ENCODE data around the gene PDE11A. TPM values are rescaled to one million over a fixed set of nuclear protein-coding genes. Genes with fewer than 3 reads are reported as not detected.

PDE11A gene
- total and polyA plus RNA-seq, 3 donors from 2014 or later, result 2.2 to 7.8 (median 3.3) TPM

DNA sequence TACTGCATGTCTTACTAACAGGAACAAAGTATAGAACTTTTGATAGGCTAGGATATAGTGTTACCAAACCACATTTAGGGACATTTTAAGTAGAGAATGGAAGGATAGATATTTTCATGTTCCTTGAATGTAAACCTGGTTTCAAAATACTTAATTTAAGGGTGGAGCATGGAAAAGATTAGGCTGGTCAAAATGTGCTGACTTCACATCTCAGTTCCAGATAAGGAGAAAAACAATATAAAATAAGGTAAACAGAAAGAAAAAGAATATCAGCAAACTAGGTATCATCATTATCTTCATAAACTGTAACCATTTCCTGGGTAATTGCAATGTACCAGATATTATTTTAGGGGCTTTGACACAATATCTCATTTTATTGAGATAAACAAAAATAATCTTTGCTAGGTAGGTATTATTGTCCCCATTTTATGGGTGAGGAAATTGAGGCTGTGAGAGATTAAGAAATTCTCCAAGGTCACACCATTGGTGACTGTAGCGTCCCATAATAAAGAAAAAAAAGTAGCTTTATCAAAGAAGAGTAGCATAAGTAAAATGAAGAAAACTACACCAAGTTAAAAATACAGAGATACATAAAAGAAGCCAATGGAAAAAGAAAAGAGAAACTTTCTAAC is 3.6 kb downstream of the PDE11A start:
- H3K36me3 ChIP-seq (ENCODE audit: low read depth, missing control alignments), result no peaks in the 10 kb centered on the region
- no peaks in the 10 kb centered on the region for H3K9me3 ChIP-seq
- WGBS, 2 donors, result 78 to 86% methylated on average over 1 of the region's 1 CpG
- H3K27ac ChIP-seq, result no peak overlapping the region
- no peaks in the 10 kb centered on the region for H3K4me1 ChIP-seq
- no peak for DNase-seq
- TF ChIP-seq POLR2A (IDR thresholded peaks at IDR 0.05), result no peak
- TF ChIP-seq, protein P1, sequence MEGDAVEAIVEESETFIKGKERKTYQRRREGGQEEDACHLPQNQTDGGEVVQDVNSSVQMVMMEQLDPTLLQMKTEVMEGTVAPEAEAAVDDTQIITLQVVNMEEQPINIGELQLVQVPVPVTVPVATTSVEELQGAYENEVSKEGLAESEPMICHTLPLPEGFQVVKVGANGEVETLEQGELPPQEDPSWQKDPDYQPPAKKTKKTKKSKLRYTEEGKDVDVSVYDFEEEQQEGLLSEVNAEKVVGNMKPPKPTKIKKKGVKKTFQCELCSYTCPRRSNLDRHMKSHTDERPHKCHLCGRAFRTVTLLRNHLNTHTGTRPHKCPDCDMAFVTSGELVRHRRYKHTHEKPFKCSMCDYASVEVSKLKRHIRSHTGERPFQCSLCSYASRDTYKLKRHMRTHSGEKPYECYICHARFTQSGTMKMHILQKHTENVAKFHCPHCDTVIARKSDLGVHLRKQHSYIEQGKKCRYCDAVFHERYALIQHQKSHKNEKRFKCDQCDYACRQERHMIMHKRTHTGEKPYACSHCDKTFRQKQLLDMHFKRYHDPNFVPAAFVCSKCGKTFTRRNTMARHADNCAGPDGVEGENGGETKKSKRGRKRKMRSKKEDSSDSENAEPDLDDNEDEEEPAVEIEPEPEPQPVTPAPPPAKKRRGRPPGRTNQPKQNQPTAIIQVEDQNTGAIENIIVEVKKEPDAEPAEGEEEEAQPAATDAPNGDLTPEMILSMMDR (IDR thresholded peaks at IDR 0.05), result no peak
- no peaks in the 10 kb centered on the region for H3K27me3 ChIP-seq
- H3K4me3 ChIP-seq, result no peak overlapping the region
- intact Hi-C loops (cut with DNase I; ENCODE audit: low total_unique reads), result no loop called here

DNA sequence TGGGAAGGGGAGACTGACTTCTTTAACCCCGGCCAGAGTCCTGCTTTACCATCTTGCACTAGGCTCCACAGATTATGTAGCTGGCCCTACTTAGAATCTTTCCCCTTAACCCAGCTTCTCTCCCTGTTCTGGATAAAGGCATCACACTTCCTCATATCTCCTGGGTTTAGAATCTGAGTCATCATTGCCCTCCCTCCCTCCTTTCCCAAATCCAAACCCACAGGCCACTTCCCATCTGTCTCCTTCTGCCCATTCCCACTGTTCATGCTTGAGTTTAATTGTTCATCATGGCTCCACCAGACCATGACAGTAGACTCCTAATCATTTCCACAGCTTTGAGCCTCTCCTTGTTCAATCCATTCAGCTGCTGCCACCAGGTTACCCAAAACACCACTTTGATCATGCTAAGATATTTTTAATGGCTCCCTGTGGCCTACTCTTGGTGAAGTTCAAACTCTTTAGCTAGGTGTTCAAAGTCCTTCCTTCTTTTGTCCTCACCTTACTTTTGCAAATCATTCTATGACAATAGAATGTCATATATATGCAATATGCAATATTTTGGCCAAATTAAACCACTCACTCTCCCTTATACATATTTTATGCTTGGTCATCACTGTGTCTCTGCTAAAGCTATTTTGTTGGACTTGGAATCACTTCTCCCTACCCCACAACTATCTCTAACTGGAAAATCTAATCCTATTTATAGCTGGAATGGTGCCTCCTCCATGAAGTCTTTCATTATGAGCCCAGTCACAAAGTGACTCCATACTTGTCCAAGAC is 5.5 kb downstream of the PDE11A start:
- 100% methylated on average over 1 of the region's 1 CpG for WGBS, 2 donors

DNA sequence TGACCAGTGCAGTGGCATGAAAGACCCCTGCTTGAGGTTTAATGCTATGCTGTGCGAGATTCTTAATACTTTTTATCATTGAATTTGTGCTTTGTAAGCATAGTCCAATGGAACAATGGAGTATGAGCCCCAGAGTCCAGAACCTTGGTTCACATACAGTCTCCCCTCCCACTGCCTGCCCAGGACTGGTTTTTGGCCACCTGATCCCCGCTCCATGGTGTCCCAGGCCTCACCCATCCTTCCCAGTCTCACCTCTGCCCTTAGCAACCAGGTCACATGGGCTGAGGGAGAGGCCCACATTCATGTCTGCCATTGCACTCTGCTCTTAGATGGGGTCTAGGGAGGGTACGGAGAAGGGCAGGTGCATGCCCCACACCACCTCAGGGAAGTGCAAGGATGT is 6.3 kb downstream of the PDE11A start:
- Histone ChIP-seq H3K27me3 (no peaks in the 10 kb centered on the region), H3K4me1 (no peaks in the 10 kb centered on the region), H3K9me3 (no peaks in the 10 kb centered on the region), H3K27ac (no peak overlapping the region), H3K36me3 (ENCODE audit: low read depth, missing control alignments) (no peaks in the 10 kb centered on the region), H3K4me3 (no peak overlapping the region)
- intact Hi-C loops (cut with DNase I; ENCODE audit: low total_unique reads), result no loop called here
- DNase-seq, result no peak
- TF ChIP-seq, protein P1 (IDR thresholded peaks at IDR 0.05), result no peak
- TF ChIP-seq POLR2A (IDR thresholded peaks at IDR 0.05), result no peak
- 88 to 94% methylated on average over 3 of the region's 3 CpGs for WGBS, 2 donors

More for the DNA sequence above, 5.5 kb downstream of the PDE11A start:
- no peak for DNase-seq
- Histone ChIP-seq H3K4me1 (no peaks in the 10 kb centered on the region), H3K36me3 (ENCODE audit: low read depth, missing control alignments) (no peaks in the 10 kb centered on the region), H3K27ac (no peak overlapping the region), H3K27me3 (no peaks in the 10 kb centered on the region), H3K4me3 (no peak overlapping the region), H3K9me3 (no peaks in the 10 kb centered on the region)
- intact Hi-C loops (cut with DNase I; ENCODE audit: low total_unique reads), result no loop called here
- TF ChIP-seq POLR2A (IDR thresholded peaks at IDR 0.05), result no peak
- TF ChIP-seq, protein P1 (IDR thresholded peaks at IDR 0.05), result no peak

DNA sequence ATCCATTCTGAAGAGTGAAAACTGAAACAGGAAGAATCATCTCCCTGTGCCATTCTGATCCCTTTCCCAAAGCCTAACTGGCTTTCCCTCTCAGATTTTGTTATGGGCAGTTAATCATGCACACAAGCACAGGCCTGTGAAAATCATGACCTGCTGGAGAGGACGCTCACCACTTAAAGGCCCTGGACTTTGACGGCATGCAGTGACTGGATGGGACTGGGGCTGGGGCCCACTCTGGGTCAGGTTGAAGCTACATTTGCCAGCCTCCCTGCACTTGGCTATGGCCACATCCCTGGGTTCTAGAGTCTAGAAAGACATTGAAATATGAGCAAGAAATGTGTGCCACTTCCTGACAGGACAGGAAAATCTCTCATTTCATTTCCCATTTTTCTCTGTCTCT is 12.9 kb downstream of the PDE11A start:
- no peak overlapping the region for H3K4me3 ChIP-seq
- no peaks in the 10 kb centered on the region for H3K4me1 ChIP-seq
- DNase-seq, result no peak
- no peaks in the 10 kb centered on the region for H3K27me3 ChIP-seq
- WGBS, 2 donors, result 81 to 100% methylated on average over 2 of the region's 2 CpGs
- intact Hi-C loops (cut with DNase I; ENCODE audit: low total_unique reads), result no loop called here
- H3K27ac ChIP-seq, result no peak overlapping the region
- H3K9me3 ChIP-seq, result no peaks in the 10 kb centered on the region
- H3K36me3 ChIP-seq (ENCODE audit: low read depth, missing control alignments), result no peaks in the 10 kb centered on the region
- TF ChIP-seq POLR2A (IDR thresholded peaks at IDR 0.05), result no peak
- TF ChIP-seq, protein P1 (IDR thresholded peaks at IDR 0.05), result no peak
